HG03103 (cell line): Measurements from ENCODE around the gene ACBD3.
"Not testable (repeated sequence)": the region's sequence is repeated elsewhere in the genome, so short reads cannot be mapped to it uniquely, and the experiment has no call there.

Source experiments
- ATAC-seq: cut with Tn5 transposase; IDR thresholded peaks from one replicate; pipeline ENCODE4 v1.9.1; 2021; ENCODE audit warnings: low read depth; ENCODE audit not compliant: unreplicated experiment

Gene ACBD3

GRCh38 chr1:226202666-226203065, 16.1 kb upstream of the ACBD3 start:
- ATAC-seq, result not testable (repeated sequence)

DNA sequence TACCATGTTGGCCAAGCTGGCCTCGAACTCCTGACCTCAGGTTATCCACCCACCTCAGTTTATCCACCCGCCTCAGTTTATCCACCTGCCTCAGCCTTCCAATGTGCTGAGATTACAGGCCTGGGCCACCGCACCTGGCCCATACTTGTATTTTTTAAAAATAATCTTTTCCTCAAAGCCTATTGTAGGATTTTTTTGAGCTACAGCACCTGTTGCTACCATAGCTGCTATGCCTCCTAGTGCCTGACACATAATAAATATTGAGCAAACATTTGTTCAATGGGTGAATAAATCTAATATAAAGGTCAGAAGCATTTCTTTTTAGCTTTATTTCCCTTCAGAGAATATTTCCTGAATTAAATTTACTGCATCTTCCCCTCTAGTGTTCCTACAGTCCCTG, 15.7 kb upstream of the ACBD3 start:
- ATAC-seq, result no peak

DNA sequence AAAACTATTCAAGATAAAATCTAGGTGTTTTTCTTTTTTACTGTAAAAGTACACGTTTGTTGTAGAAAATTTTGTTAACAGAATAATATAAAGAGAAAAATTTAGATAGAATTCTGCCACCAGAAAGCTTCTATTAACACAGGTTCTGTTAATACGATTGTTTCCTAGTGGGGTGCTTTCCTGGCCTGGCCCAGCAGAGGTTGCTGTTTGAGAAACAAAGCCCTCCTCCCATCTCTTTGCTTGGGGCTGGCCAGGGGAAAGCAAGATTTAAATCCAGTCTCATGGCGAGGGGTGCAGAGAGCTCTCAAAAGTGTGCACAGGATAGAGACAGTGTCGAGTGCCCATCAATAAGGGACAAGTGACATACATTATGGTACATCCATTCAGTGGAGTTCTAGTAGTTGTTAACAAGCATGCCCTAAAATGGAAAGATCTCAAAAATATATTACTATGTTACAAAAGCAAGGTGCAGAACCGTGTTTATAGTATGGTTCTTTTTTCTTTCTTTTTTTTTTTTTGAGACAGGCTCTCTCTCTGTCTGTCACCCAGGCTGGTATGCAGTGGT, 14.6 kb upstream of the ACBD3 start:
- no peak for ATAC-seq

GRCh38 chr1:226199971-226200370, 13.4 kb upstream of the ACBD3 start:
- ATAC-seq, result no peak

- no peak for ATAC-seq
These were observed 8.6 kb upstream of the ACBD3 start for GRCh38 chr1:226195144-226195543.

GRCh38 chr1:226187380-226187779, 839 bp upstream of the ACBD3 start:
- ATAC-seq, result no peak

- ATAC-seq, result no peak
These were observed 430 bp upstream of the ACBD3 start for GRCh38 chr1:226187019-226187322.

DNA sequence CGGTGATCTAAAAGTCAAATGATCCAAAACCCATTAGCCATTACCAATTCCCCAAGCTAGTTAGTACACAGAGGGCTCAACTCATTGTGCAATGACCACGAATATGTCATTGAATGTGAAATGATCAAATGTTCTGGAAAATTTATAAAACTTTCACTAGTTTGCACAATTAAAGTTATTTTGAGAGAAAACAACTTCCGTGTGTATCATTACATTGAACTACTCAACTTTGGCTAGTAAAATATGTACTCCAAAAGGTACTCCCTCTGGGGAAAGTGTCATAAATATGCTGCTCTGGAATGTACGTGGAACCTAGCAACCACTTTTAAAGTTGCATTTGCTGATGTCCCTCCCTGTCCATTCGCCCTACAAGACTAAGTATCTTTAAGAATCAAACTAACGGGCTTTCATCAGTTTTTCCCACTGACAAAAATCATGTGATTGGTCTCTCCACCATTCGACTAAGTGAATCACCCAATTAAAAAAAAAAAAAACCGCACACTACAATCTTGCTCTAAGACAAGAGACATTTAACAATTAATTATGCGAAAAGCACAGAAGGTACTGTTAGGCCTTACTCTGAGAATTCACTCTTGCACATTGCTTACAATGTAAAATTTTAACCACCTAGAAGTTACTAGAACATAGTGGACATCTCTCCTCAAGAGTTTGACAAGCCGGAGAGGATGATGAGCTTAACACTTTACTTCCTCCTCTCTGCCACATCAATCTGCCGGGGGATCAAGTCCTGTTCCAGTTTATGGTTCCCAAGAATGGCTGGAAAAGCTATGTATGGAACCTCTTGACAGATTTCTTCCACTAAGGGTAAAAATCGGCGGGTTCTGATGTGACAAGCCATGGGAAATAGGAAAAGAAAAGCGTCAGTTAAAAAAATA, 1.2 kb downstream of the ACBD3 start:
- ATAC-seq, result no peak

GRCh38 chr1:226181996-226182714, 4.4 kb downstream of the ACBD3 start:
- no peak for ATAC-seq

DNA sequence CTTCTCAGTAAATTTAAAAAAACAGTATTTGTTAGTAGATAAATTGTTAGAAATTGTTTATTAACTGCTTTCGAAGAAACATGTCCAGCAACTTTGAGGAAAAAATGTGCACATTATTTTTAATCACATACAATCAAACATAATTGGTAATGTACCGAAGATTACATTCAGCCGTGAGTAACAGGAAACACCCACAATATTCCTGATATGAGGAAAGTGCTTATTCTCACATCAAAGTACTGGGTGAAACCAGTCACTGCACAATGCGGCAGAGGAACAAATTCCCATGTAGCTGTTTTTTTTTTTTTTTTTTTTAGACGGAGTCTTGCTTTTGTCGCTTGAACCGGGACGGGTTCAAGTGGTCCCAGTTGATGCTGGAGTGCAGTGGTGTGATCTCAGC, 9.7 kb downstream of the ACBD3 start:
- no peak for ATAC-seq

GRCh38 chr1:226172589-226172988, 14.0 kb downstream of the ACBD3 start:
- ATAC-seq, result no peak

GRCh38 chr1:226166341-226166740, 20.2 kb downstream of the ACBD3 start:
- ATAC-seq, result no peak

DNA sequence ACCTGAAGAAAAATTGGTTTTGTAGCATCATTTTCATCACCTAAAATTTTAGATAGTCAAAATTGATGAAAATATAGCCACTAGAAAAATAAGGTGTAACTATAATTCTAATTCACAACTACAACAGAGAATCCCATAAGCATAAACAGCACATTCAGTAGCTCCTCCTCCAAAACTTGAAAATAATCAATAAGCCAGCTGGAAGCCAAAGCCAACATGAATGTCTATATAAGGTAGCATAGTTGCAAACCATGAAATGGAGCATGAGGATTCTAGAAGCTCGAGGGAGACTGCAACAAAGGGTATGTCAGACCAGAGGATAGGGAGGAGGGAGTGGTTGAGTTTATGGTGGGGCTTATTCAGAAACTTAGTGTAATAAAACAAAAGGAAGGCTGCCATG, 22.4 kb downstream of the ACBD3 start:
- no peak for ATAC-seq

DNA sequence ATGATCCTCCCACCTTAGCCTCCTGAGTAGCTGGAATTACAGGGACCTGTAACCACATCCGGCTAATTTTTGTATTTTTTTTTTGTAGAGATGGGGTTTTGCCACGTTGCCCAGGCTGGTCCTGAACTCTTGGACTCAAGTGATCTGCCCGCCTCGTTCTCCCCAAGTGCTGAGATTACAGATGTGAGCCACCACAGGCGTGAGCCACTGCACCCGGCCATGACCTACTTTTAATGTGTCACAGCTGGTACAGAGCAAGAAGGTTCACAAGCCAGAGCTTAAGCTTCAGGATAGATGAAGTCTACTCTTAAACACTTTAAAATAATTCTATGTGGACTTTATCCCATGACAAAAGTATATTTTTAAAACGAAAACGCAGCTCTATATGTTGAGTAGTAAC, 23.6 kb downstream of the ACBD3 start:
- no peak for ATAC-seq

GRCh38 chr1:226158983-226159382, 27.6 kb downstream of the ACBD3 start:
- ATAC-seq, result no peak

DNA sequence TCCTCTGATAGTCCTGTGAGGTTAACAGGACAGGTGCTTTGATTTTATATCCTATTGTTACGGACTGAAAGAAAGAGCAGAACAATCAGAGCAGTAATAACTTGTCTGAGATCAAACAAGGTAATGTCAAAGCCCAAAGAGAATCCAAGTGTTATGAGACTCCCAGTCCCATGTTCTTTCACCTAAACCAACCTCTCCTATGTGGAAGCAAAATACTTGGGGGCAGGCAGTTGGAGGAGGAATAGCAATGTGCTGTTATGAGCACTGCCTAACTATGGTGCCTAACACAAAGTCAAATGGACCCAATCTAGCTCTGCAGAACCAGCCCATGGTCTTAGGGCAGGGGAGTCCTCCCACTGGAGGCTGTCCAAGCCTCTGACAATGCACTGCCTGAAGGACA, 28.1 kb downstream of the ACBD3 start:
- no peak for ATAC-seq

DNA sequence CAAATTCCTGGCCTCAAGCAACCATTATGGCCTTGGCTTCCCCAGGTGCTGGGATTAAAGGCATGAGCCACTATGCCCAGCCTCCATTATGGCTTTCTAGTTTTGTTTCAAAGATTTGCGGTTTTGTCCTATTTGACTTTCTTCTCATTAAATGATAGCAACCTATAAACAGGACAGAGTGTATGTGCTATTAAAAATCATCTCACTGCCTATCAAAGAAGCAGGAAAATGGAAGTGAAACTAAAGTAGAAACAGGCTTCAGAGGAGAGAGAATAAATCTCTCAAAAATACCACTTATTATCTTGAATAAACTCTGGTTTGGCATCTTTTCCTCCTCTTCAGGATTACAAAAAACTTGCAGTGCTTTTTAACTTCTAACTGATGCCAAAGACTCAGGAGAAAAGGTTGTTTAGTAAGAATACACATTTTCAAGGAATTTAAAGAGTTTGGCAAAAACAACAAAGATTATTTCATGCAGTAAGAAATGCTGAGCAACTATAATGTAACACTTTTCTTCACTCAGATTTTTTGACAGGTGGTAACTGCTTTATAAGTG, 28.7 kb downstream of the ACBD3 start:
- no peak for ATAC-seq

- no peak for ATAC-seq
These were observed 31.9 kb downstream of the ACBD3 start for GRCh38 chr1:226154593-226154992.

- ATAC-seq, result no peak
These were observed 36.7 kb downstream of the ACBD3 start for GRCh38 chr1:226149806-226150205.

- no peak for ATAC-seq
These were observed 38.4 kb downstream of the ACBD3 start for GRCh38 chr1:226148121-226148648.

- ATAC-seq, result no peak
These were observed 42.5 kb downstream of the ACBD3 start for GRCh38 chr1:226144045-226144444.
